Inflammatory macrophage treated with lipopolysaccharide for 1 hour (primary cell): ENCODE results near the gene NCOA1.
"Not testable (repeated sequence)": the region's sequence is repeated elsewhere in the genome, so short reads cannot be mapped to it uniquely, and the experiment has no call there.

Experiments
- DNase-seq, 2 donors: peaks; one replicate each; pipeline ENCODE4 v3.0.0-alpha.2; 2020 to 2022

Gene NCOA1

DNA sequence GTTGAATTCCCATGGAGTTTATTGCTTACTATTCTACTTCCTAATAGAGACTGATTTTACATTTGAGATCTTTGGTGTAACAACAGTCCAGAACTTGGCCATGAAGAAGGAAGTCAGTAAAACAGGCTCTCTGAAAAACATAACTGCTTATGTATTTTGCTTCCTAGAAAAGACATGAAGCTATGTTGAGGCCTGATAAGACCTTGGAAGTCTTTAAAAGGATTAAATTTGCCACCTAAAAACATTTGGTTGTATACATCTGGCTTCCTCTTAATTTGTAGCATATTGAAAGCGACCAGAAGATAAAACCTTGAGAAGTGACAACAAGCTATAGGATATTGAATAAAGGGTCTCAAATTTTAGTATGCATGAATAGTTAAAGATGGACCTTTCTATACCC lies 265.7 kb downstream of the NCOA1 start:
- no peak for DNase-seq

DNA sequence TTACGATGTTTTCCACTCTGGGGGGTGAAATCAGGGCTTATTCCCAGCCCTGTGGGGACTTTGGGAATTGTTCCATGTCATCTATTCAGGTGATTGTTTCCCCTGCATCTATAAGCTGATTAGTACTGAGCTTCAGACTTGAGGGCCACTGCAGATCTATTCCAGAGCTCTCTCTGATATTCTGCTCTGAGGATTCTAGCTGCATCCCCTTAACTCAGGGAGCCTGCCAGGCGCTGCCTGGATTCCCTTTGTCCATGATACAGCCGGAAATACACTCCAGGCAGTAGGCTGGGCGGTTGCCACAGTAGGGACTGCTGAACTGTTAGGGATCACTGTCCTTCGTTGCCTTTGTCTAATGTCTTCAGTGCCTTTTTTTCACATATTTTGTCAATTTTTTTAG lies 270.8 kb downstream of the NCOA1 start:
- no peak for DNase-seq

DNA sequence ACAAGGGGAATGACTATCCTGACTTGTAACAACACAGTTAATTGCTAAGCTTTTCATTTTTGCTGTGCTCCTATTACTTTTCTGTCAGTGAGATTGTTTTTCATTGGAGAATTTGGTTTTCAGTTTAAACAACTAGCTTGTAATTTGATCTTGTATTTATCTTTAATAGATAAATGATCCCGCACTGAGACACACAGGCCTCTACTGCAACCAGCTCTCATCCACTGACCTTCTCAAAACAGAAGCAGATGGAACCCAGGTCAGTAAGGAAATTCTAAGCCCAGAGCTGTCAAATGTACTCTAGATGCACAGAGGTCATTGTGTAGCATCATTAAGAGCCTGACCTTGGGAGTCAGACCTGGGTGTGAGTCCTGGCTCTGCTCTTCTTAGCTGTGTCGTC lies 271.5 kb downstream of the NCOA1 start:
- DNase-seq, result no peak

DNA sequence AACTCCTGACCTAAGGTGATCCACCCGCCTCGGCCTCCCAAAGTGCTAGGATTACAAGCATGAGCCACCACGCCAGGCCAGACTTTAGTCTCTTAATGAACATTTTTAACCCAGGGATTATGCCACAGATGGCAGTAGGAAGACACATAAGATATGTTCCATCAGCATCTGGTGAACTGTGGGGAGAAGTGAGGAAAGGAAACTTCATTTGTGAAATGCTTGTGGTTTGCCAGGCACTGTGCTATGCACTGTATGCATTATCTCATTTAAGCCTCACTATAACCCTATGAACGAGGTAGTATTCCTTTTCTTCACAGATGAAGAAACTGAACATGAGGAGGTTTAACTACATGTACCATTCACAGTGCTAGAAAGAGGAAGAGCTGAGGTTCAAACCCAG lies 272.8 kb downstream of the NCOA1 start:
- no peak for DNase-seq

DNA sequence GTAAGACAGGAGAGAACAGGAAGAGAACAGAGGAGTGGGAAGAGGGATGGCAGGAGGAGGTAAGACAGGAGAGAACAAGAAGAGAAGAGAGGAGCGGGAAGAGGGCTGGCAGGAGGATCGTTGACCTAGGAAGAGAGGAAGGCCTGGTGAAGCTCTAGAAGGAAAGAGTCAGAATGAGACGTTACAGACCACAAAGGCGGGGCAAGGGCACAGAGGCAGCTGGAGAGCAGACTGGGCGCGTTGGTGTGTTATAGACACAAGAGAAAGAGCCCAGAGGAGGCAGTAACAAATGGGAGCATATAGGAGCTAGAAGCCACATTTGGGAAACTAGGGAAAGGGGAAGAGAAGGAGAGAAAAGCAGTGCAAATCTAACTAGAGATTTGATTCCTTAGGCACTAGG lies 275.6 kb downstream of the NCOA1 start:
- no peak for DNase-seq

DNA sequence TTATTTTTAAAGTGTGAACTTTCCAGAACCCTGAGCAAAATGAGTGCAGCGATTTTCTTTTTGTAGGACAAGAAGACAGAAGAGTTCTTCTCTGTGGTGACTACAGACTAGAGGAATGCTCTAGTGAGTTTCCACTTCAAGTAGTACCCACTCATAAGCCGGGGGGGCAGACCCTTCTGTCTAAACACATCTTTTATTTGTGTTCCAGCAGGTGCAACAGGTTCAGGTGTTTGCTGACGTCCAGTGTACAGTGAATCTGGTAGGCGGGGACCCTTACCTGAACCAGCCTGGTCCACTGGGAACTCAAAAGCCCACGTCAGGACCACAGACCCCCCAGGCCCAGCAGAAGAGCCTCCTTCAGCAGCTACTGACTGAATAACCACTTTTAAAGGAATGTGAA lies 277.0 kb downstream of the NCOA1 start:
- no peak for DNase-seq

DNA sequence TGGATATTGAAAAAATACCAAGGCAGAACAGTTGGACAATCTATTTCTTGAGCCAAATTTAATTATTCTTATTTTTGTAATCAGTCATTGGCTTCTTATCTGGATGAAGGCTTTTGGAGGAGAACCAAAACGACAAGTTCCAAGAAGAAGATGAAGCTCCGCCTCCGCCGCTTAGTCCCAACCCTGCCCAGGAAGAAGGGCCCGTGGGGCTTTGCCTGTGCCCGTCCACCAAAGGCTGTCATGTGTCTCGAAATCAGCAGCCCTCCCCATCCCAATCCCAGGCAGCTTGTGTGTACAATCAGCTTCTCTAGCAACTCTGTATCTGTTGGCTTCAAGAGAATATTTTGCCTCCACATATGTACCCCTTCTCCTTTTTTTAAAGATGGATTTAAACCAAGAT lies 277.5 kb downstream of the NCOA1 start:
- DNase-seq, result no peak

DNA sequence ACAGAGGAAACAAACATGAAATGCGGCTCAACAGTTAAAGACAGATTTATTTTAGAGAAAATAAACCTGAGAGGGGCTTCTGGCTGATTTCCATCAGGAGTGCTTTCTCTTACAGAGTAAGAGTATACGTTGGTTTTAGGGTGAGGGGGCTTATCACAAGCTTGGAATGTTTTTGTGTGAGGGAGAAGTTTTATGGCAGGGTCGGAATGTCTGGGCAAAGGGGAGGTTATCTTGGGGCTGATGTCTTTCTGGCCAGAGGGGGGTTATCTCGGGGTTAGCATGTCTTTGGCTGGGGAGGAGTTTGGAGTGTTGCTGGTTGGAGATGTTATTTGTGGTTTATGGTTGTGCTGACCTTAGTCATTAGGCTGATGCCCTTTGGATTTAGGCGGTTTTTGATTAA lies 280.0 kb downstream of the NCOA1 start:
- DNase-seq, result no peak

DNA sequence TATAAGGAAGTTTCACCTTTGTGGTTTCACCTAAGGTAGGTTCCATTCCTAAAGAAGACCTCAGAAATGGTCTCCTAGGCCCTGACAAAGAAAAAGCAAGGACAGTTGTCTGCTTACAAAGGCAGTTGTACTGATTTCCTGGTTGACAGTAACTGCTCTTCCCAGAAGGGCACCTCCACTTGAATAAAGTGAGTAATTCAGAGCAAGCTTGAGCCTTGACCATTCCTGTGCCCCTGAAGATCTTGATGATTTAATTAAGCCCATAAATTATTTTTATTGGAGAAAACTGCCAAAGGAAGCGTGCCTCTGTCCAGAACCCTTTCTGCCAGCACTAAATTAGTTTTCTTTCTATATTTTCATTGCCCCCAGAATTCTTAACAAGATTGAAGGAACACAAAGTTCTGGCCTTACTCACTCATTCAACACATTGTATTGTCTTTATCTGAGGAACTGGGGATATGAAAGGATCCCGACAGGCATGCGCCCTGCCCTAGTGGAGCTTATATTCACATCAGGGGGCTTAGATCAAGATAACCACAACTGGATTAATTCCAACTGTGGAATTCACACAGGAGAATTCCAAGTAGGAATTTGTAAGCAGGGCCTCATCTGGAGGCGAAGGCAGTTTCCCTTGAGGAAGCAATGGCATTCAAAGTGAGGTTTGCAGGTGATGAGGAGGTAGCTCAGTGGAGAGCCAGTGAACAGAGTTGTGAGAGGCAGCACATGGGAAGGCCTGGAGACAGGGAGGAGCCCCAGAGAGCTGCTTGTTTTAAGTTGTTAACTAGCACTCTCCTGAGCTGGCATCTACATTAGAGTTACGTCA lies 280.9 kb downstream of the NCOA1 start:
- DNase-seq, result no peak

DNA sequence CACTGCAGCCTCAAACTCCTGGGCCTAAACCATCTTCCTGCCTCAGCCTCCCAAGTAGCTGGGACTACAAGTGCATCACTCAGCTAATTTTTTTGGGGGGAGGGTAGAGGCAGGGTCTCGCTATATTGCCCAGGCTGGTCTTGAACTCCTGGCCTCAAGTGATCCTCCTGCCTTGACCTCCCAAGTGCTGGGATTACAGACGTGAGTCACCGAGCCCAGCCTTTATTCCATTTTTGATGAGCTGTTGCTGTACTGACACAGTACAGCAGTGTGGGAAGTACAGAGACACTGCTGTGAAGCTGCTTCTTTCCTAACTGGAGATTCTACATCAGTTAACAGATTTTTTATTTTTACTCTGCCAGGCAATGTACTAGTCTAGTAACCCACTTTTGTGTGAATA lies 283.3 kb downstream of the NCOA1 start:
- no peak for DNase-seq

DNA sequence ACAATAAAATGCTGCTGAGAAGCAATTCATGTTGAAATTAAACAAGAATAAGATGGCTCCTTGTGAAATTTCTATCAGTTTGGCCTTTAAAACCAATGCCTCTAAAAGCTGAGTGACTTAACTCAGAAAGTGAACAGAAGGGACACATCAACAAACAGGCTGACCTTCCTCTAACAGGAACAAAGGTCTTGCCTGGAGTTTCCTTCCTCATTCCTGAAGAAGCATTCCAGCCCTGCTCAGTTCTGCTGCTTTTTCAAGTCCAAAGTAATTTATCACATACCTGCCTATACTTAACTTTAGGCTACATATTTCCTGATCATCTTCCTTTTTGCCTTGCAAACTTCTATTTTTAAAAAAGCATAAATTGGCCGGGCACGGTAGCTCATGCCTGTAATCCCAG lies 288.1 kb downstream of the NCOA1 start:
- peak; percentile 8 to 20 for DNase-seq

DNA sequence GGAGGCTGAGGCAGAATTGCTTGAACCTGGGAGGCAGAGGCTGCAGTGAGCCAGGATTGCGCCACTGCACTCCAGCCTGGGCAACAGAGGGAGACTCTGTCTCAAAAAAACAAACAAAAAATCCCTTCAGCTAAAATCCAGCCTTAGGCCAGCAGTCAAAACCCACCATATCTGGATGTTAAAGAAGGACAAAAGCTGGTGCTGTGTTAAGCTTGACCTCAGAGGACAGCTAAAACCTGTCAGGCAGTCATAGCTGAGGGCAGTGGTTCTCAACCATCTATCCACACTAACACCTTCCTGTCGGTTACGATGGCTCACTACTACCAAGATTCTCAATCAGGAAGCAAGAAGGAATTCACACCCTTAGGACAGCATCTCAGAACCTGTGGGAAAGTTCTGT lies 292.6 kb downstream of the NCOA1 start:
- DNase-seq, result no peak

DNA sequence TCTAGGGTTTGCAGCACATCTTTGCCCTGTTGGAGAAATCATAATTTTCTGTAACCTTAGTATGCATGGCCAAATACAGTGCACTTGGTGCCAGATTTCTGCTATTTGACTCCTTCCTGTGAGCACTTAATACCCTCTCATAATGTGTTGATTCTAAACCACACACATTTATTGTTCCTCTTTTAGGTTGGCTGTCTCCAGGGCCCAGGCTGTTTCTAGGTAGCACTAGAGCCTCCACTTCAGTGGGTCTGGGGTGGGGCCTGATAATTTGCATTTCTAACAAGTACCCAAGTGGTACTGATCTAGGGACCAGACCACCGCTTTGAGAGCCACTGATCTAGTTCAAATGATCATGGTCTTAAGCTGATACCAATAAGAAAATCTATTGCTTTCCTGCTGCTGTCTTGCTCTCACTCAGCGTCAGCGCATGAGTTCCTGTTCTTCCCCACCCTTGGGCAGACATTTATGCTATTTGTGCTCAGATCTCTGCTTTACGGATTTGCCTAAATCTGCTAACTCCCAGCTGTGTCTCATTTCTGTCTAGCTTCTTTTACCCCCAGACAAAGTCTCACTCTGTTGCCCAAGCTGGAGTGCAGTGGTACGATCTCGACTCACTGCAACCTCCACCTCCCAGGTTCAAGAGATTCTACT lies 294.7 kb downstream of the NCOA1 start:
- peak; percentile 14 to 26 for DNase-seq

DNA sequence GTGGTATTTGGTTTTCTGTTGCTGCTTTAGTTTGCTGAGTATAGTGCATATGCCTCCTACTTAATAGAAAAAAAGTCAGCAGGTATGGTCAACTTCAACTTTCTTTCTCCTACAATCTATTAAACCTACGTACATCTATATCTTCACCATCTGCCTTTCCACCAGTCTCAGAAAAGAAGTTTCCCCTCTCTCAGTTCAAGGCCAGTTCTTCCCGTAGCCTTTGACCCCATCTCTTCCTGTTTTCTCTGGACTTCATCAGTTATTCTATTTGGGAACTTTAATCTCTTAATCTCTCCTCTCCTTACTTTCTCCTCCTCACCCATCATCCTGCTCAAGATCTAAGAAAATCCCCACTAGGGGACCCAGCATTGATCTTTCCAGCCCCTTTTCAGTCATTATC lies 296.5 kb downstream of the NCOA1 start:
- no peak for DNase-seq

DNA sequence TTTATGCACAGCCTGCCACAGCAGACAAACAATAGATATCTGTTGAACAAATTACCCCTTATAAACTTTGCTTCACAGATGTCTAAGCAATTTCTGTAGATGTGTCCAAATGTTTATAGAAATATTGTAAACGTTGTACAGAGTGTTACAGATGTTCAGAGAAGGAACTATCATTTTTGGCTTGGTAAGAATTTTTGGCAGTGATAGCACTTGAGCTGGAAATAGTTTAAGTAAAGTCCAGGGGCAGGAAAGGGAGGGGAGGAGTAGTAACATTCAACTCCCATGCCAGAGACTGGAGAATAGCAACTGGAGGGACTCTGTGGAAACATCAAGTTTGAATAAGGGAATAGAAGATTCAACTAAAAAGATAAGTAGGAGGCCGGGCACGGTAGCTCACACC lies 297.8 kb downstream of the NCOA1 start:
- no peak for DNase-seq

DNA sequence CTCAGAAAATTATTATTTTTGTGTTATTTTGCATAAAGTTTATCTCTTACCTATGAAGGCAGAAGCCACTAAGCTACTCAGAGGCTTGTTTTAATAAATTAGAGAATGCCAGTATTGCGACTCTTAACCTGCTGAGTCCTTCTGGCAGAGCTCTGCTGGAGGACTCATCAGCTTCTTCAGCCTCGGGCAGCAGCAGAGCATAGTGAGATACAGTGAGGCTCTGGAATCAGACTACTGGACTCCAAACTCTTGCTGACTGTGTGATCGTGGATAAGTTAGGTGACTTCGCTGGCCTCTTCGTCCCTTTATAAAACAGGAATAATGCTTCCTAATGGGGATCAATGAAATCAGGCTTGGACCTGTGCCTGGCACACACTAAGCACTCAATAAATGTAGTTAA lies 300.4 kb downstream of the NCOA1 start:
- DNase-seq, result no peak

DNA sequence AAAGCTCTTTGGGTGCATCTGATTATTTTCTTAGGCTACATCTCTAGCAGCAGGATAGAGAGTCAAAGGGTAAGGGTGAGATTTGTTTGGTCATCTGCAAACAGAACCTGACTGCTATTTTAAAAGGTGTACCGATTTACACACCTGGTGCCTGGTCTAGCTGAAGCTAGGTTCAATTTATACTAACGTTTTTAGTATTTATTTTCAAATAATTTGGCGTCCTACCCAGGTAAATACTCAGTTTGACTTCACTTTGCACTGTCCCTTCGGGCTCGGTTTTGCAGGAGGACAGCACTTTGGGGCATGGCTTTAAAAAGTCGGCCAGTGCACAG lies 301.5 kb downstream of the NCOA1 start:
- no peak for DNase-seq

DNA sequence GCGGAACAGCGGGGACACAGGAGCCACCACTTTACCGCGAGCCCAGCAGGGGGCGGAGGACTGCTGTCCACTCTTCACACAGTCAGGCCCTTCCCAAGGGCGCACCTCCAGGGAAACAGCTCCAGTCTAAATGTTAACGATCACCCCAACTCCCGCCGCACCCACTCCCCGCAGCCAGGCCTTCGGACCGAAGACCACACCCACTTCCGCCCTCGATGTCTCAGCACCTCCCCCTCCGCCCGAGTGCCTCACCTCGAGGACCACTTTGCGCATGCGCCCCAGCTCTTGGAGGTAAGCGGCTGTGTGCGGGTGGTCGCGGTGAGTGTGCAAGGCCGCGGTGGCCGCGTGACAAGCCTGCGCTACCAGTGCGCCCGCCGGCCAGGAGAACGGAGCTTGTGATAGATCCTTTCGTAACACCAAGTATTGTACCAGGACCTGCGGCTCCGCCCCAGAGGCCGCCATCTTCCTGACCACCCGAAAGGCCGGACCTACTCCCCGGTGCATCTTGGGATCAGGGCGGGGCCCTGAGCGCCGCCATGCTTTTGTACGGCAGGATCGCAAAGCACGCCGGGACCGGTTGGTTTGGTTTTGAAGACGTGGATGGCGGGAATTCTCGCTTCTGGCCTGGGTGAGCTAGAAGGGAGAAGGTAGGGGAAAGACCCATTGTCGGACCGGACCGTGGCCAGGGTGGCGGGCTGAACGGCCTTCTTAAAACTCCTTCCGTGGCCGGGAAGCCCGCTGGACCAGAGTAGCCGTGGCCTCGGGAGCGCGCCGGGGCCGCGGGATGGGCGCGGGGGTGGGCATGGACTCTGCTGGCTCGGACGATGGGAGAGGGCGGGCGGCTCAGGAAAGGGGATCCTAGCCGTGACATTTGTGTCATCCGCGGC lies 302.1 kb downstream of the NCOA1 start, which contains the start of the genes CENPO and PTRHD1:
CENPO (plus strand) TSS at position 552 of the 887 bp plus-strand sequence. CDS start 495 bp downstream, outside the sequence.
PTRHD1 (minus strand) TSS at position 518 of the 887 bp plus-strand sequence; CDS start at position 504, 14 bp downstream.
- peak; percentile 94 to 95 for DNase-seq

DNA sequence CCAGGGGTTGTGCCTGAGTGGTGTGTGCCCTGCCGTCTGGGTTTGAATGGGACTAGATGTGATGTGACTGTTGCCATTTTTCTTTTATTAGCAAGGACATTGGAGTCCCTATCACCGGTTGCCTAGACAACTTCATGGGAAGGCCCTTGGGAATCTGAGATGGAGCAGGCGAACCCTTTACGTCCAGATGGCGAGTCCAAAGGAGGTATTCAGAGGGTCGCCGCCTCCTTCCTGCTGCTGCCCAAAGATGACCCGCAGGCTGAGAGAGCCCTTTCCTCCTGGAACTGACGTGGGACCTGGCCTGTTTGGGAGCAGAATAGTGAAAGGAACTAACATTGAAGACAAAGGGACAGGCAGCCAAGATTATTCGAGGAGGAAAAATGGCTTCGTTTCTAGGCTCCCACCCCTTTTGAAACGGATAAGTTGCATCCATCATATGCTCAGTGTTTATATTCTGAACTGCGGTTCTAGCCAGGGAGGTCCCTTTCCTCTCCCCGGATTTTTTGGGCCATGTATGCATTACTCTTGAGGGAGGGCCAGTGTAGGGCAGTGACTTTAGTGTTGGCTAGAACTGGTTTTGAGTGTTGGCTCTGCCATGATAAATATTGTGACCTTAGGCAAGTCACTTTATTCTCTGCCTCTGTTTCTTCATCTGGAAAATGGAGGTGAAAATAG lies 302.8 kb downstream of the NCOA1 start:
- DNase-seq, result peak in 1 of 2 donors; percentile 9

DNA sequence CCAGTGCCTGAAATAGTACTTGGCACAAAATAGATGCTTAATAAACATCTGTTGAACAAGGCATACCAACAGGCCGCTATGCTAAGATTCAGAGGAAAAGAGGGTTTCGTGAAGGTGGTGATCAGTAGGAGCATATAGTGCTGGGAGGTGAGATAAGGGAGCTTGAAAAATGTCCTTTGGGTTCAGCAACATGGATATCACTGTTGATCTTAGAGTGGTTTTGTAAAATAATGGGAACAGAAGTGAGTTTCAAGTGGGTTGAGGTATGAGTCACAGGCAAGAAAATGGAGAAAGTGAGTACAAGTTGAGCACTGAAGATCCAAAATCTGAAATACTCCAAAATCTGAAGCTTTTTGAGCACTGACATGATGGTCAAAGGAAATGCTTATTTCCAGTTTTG lies 306.6 kb downstream of the NCOA1 start:
- DNase-seq, result no peak

DNA sequence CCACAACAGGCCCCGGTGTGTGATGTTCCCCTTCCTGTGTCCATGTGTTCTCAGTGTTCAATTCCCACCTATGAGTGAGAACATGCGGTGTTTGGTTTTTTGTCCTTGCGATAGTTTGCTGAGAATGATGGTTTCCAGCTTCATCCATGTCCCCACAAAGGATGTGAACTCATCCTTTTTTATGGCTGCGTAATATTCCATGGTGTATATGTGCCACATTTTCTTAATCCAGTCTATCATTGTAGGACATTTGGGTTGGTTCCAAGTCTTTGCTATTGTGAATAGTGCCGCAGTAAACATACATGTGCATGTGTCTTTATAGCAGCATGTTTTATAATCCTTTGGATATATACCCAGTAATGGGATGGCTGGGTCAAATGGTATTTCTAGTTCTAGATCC lies 309.4 kb downstream of the NCOA1 start:
- DNase-seq, result not testable (repeated sequence)

DNA sequence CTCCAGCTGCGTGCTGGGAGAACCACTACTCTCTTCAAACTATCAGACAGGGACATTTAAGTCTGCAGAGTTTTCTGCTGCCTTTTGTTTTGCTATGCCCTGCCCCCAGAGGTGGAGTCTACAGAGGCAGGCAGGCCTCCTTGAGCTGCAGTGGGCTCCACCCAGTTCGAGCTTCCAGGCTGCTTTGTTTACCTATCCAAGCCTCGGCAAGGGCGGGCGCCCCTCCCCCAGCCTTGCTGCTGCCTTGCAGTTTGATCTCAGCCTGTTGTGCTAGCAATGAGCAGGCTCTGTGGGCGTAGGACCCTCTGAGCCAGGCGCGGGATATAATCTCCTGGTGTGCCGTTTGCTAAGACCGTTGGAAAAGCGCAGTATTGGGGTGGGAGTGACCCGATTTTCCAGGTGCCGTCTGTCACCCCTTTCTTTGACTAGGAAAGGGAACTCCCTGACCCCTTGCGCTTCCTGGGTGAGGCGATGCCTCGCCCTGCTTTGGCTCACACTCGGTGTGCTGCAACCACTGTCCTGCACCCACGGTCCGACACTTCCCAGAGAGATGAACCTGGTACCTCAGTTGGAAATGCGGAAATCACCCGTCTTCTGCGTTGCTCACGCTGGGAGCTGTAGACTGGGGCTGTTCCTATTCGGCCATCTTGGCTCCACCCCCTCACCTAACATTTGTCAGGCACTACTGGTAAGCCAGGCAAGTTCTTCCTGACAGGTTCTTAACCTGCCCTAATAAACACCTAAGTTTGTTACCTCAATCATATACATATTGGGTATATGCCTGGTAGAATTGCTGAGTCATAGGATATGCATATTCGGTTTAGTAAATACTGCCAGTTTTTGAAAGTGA lies 315.0 kb downstream of the NCOA1 start:
- not testable (repeated sequence) for DNase-seq
